ENCODE measurements around the gene ATRAID.
A peak's percentile ranks its signal among the peaks of the same experiment; 100 is the strongest.
"Not testable (repeated sequence)": the region's sequence is repeated elsewhere in the genome, so short reads cannot be mapped to it uniquely, and the experiment has no call there.

ATRAID gene

DNA sequence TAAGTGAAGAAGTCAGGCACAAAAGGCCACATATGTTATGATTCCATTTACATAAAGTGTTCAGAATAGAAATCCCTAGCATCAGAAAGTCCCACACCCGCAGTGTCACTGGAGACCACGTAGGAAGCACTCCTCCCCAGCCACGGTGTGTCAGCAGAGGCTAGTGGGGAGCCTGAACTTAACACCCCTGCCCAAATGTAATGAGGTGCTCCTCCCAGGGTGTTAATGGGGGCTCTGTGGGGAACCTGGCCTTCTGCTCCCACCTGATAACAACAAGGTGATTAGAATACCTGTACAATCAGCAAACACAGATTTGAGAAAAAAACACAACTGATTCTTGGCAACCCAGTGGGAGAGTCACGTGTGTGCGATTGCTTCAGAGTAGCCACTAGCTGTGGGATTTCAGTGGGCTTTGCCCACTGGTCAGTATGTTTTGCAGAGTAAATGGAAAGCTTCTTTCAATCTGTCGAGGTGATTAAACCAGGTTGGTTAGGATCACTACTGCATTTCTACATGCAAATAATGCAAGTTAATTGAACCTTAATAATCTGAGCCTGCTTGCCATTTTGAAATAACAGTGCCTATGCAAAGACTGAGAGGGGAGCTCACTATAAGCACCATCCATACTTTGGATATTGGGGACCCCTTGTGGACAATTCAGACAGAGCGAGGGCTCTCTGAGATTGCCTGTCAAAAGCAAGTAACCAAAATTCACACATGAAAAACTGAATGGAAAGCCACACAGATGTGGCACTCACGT is 20.6 kb upstream of the ATRAID start:
- FAIRE-seq = peak; percentile 56
- DNase-seq (ENCODE audit: insufficient read length, low spot score) = no peak

GRCh38 chr2:27194538-27195354 is 17.1 kb upstream of the ATRAID start:
- FAIRE-seq (no peak), DNase-seq (ENCODE audit: insufficient read length, low spot score) (no peak)

DNA sequence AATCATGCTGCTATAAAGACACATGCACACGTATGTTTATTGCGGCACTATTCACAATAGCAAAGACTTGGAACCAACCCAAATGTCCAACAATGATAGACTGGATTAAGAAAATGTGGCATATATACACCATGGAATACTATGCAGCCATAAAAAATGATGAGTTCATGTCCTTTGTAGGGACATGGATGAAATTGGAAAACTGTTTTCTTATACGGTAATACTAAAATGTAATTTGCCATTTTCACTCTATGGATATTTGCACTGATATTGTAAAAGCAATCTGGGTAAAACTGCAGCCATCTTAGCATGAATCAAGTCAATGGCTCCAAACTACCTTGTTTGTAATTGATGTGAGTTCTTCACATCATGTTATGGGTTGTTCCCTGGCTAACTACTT is 16.0 kb upstream of the ATRAID start:
- not testable (repeated sequence) for DNase-seq (ENCODE audit: insufficient read length, low spot score); FAIRE-seq

- FAIRE-seq; DNase-seq (ENCODE audit: insufficient read length, low spot score): not testable (repeated sequence)
Measured at GRCh38 chr2:27198068-27198467, 13.8 kb upstream of the ATRAID start.

DNA sequence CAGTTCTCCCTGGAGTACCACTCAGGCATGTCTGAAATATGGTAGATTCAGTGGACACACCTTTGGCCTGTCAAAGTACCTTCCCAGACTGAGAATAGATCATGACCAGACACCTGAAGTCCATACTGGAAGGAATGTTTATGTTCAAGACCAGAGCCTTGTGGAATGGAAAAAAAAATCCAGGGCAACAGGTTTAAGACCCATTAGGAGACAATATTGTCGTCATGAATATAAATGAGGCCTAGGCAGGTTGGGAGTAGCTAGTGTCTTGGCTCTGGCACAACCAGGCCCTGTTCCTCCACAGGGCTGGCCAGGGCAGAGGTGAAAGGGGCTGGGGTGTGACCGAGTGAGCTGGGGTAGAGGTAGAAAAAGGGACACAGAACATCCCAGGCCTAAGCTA is 13.2 kb upstream of the ATRAID start:
- FAIRE-seq = no peak

GRCh38 chr2:27199241-27199640 is 12.6 kb upstream of the ATRAID start:
- no peak for FAIRE-seq
- DNase-seq (ENCODE audit: insufficient read length, low spot score) = no peak

More for the DNA sequence above, 13.2 kb upstream of the ATRAID start:
- no peak for DNase-seq (ENCODE audit: insufficient read length, low spot score)

GRCh38 chr2:27201675-27202074 is 10.2 kb upstream of the ATRAID start:
- no peak for FAIRE-seq
- no peak for DNase-seq (ENCODE audit: insufficient read length, low spot score)

DNA sequence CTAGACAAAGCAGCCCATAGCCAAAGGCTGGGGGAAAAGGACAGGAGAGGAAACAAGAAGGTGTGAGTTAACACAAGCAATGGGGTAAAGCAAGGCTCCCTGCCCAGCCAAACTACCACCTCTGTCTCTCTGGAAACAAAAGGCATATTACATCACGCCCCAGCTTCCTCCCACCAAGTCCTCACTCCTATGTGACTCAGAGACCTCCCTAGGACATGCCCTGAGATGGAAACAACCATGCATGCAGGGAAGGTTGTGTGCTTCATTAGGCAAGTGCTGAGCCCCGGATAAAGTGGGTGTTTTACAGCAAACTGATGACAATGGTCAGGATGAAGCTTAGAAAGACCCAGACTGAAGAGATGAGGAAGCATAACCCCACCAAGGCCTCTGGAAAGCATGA is 9.0 kb upstream of the ATRAID start:
- no peak for DNase-seq (ENCODE audit: insufficient read length, low spot score)
- no peak for FAIRE-seq

GRCh38 chr2:27203741-27204140 is 8.1 kb upstream of the ATRAID start:
- FAIRE-seq (no peak), DNase-seq (ENCODE audit: insufficient read length, low spot score) (no peak)

GRCh38 chr2:27204566-27204965 is 7.3 kb upstream of the ATRAID start:
- DNase-seq (ENCODE audit: insufficient read length, low spot score) = no peak
- no peak for FAIRE-seq

- DNase-seq (ENCODE audit: insufficient read length, low spot score) (no peak), FAIRE-seq (no peak)
Measured at GRCh38 chr2:27205206-27205605, 6.6 kb upstream of the ATRAID start.

- FAIRE-seq = no peak
- no peak for DNase-seq (ENCODE audit: insufficient read length, low spot score)
Measured at GRCh38 chr2:27206346-27206745, 5.5 kb upstream of the ATRAID start.

DNA sequence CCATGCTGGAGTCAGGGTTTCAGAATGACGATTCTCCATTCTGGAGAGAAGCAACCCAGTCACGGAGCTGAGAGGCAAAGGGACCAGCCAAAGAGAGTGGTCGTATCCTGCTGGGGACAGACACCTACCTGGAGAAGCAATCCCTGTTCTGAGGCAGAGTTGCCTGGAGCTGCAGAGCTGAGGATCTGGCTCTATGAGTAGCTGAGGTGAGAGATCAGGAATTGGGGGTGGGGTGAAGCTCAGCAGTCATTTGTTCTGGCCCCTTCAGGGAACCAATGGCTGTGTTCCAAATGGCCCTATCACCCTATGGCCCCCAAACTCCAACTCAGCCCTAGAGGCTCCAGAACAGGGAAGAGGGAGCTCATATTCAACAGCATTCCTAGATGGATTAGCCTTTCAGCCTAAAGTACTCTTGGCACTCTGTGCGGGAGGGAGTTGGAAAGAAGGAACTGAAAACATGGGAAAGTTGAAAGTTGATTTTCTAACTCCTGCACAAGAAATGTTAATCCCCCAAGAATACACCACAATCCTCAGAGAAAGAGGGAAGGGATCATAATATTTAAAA is 3.3 kb upstream of the ATRAID start:
- no peak for DNase-seq (ENCODE audit: insufficient read length, low spot score)
- FAIRE-seq = no peak

GRCh38 chr2:27209621-27210401 is 2.0 kb upstream of the ATRAID start:
- FAIRE-seq = no peak

GRCh38 chr2:27211241-27211942 is 449 bp upstream of the ATRAID start:
- DNase-seq (ENCODE audit: insufficient read length, low spot score) = no peak
- FAIRE-seq = no peak

More at GRCh38 chr2:27209621-27210401, 2.0 kb upstream of the ATRAID start:
- no peak for DNase-seq (ENCODE audit: insufficient read length, low spot score)

- DNase-seq (ENCODE audit: insufficient read length, low spot score) (no peak), FAIRE-seq (peak; percentile 49)
Measured at GRCh38 chr2:27212626-27213471, 1.0 kb downstream of the ATRAID start.

GRCh38 chr2:27214941-27215340 is 3.1 kb downstream of the ATRAID start:
- no peak for DNase-seq (ENCODE audit: insufficient read length, low spot score)
- FAIRE-seq = no peak

DNA sequence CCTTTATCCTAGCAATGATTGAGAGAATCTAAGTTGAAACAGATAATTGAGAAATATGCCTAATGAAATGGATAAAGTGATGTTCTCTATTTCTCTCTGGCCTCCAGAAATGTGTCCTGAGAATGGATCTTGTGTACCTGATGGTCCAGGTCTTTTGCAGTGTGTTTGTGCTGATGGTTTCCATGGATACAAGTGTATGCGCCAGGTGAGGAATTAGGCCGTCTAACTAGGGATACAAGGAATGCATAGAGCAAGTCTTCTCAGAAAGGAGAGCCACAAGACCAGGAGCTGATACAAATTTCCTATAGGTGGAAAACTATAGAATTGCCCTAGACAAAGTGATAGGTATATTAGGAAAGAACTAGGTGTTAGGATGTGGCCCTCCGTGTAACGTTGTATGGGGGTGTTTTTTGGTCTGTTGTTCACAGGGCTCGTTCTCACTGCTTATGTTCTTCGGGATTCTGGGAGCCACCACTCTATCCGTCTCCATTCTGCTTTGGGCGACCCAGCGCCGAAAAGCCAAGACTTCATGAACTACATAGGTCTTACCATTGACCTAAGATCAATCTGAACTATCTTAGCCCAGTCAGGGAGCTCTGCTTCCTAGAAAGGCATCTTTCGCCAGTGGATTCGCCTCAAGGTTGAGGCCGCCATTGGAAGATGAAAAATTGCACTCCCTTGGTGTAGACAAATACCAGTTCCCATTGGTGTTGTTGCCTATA is 4.7 kb downstream of the ATRAID start:
- FAIRE-seq (no peak), DNase-seq (ENCODE audit: insufficient read length, low spot score) (no peak)
